ENCODE measurements around the gene WSCD1.

WSCD1 gene

DNA sequence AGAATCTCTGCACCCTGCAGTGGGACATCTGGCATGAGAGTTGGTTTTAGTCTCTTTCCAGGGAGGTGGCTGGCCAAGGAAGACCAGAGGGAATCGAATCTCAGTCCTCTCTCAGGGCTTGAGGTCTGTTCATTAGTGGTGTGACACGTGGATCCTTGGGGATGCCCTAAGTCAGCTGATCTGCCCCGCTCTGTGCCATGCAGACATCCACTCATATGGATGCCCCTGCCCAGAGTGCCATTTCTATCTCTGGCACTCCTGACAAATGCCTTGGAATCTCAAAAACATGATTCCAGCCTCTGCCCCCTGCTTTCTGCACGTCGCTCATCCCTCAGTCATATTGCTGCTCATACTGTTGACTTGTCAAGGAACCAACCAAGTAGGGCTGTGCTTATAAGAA, 38.8 kb downstream of the WSCD1 start:
- DNase-seq = no peak

DNA sequence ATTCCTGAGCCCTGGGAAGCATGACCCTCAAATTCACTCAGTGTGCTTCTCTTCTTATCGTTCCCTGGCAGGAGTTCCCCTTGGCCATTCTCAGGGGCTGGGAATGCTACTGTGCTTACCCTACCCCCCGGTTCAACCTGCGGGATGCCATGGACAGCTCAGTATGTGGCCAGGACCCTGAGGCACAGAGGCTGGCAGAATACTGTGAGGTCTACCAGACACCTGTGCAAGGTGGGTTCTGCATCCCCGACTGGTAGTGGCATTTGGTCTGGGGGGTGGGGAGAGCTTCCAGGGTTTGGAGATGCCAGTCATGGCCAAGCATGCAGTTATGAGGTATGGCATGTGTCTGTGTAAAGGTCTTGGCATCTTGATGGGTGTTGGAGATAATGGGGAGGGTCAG, 39.4 kb downstream of the WSCD1 start:
- DNase-seq = no peak

DNA sequence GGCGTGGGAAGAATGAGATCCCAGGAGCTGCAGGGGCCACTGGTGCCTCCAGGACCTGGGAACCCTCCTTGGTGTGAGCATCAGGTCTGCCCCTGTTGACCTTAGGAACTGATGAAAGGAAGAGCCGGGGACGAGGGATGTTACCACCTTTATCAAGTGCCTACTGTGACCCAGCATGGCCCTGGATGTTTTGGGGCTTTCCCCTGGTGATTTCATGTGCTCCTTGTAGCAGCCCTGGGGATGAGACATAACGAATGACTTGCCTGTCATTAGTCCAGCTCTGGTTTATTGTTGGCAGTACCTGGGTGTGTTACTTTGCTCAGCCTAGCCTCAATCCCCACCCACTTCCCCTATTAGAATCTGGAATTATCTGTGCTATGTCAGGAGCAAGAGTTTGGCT, 39.9 kb downstream of the WSCD1 start:
- no peak for DNase-seq

DNA sequence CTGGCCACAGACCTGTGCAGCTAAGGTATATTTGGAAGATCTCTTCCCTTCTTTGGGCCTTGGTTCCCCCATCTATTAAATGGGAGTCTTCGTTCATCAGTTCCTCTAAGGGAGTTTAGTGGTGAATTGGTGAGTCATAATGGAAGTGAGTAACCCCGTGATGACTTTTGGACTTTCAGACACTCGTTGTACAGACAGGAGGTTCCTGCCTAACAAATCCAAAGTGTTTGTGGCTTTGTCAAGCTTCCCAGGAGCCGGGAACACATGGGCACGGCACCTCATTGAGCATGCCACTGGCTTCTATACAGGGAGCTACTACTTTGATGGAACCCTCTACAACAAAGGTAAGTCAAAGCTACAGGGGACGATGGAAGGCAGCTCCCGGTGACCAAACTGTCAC, 40.4 kb downstream of the WSCD1 start:
- DNase-seq = no peak

DNA sequence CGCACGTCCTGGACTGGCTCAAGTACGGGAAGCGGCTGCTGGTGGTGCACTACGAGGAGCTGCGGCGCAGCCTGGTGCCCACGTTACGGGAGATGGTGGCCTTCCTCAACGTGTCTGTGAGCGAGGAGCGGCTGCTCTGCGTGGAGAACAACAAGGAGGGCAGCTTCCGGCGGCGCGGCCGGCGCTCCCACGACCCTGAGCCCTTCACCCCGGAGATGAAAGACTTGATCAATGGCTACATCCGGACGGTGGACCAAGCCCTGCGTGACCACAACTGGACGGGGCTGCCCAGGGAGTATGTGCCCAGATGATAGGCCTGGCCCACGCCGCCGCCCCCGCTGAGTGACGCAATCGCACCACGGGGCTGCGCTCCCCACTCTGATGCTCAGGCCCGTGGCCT, 50.2 kb downstream of the WSCD1 start:
- DNase-seq = no peak

DNA sequence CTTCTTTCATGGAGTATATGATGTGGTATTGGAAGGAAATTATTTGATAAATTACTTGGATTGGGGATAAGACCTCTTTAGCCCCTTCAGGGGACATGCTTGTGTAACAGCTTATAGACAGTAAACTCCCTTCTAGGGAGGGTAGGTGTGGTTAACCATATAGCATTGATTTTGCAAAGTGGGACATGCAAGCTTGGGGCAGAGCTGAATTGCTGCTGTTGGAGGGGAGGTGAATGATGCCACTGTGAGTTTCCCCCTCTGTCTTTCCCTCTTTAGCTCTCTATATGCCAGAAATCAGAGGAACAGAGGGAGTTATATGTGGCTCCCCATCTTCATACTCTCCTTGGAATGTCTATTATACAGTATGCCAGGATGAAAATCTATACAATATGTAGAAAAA, 54.7 kb downstream of the WSCD1 start:
- no peak for DNase-seq

DNA sequence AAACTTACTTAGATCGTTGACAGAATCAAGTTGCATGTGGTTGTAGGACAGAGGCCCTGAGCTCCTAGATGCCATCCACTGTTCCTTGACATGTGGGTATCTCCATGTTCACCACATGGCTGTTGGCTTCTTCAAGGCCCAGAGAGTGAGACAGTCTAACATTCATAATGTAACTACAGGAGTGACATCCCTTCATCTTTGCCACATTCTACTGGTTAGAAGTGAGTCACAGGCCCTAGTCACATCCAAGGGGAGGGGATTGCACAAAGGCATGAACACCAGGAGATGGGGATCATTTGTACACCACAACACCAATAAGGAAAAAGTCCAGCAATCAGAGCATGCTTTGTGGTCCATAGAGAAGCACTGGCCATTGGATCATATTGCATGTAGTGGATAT, 56.6 kb downstream of the WSCD1 start:
- DNase-seq = no peak

DNA sequence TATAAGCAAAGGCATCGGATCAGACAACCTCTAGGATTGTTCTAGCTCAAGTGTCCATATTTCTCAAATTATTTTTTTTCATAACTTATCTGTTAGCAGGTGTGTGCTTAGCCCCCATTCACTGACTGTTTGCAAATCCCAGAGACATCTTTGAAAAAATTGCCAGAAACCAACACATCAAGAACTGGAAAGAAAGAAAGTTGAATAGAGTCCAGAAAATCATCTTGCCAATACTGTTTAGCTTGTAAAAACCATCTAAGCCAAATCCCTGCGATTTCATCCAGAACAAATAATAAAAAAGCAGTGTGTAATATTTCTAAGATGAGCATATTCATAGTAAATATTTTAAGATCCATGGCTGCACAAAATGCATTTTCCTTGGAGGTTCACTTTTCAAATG, 64.5 kb downstream of the WSCD1 start:
- DNase-seq = no peak

DNA sequence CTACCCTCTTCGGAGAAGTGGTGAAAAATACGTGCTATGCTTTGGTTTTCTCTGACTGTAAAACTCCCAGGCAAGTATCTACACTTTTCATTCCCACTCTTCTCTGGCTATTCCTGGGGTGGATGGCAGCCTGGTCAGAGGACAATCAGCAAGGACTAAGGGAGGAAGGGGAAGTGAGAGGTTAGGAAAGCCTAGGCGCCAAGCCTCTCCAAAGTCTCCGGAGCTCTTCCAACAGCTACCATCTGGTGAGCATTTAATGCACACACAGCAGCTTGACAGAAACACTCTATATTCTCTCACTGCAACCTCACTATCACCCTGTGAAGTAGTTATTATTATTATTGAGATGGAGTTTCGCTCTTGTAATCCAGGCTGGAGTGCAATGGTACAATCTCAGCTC, 65.1 kb downstream of the WSCD1 start:
- no peak for DNase-seq

DNA sequence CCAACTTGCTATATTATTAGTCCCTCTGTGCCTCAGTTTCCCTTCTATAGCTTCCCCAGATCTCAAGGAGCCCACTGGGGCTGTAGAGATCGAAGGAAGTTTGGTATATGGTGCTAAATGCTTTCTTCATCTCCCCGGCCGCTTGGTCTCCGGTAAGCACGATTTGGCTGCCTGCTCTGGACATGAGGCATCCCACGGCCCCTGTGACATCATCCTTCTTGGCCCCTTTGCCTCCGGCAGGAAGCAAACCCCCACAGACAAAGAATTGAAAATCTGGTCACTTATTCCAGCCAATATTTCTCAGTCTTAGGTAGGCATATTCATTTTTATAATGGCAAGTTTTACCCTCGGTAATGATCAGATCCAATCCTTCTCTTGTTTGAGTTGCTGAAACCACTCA, 65.8 kb downstream of the WSCD1 start:
- DNase-seq = no peak

DNA sequence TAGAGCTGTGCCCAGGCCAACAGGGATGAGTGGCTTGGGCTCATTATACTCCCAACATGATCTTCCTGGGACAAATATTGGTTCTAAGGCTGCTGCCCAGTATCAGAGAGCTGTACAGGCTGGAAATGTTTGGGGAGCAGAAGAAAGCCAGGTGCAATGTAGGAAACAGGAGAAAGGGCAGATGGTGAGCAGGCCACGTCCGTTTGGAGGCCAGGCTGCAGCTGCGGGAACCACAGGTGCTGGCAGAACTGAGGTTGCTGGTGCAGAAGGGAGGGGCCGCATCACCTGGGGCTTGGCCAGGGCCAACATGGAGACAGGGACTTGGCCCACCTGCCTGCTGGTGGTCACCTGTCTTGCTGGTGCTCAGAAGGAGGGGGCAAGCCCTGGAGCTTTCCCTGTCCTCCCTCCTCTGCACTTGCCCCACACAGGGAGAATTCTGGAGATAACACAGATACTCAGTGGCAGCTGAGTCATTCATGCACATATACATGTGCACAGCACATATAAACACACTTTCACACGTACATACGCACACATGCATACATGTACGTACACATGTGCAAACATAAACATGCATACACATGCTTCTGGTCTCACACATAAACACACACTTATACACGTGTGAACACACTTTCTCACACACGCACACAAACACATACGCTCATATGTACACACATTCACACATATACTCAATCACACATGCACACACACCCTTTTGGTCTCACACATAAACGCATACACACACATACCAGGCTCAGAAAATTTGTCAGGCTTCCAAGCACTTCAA, 67.7 kb downstream of the WSCD1 start:
- no peak for DNase-seq

DNA sequence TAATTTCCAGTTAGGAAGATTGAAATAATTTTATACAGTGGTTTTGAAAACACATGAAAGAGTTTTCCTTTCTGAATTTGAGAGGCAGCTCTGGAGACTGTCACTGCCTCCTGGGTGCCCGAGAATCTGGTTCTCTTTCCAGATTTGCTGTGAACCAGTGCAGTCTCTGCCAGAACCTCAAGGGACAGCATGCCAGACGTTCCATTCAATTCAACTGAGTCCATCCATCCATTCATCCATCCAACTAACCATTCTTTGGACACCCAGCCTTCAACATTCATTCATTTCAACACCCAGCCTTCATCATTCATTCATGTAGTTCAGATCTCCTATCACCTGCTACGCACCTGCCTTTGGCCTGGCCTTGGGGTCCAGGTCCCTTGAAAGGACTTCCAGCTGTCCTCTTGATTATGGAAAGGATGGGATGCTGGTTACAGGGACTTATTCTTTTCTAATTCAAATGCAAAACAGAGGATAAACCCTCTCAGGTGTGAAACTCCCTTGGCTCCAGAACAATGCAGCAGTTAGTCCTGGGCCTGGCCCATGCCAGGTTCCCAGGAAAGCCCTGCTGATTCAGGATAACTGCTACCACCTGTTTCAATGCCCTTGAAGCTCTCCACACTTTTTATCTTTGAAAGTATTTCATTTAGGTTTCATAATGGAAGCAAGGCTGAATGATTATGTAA, 68.7 kb downstream of the WSCD1 start:
- DNase-seq = no peak

DNA sequence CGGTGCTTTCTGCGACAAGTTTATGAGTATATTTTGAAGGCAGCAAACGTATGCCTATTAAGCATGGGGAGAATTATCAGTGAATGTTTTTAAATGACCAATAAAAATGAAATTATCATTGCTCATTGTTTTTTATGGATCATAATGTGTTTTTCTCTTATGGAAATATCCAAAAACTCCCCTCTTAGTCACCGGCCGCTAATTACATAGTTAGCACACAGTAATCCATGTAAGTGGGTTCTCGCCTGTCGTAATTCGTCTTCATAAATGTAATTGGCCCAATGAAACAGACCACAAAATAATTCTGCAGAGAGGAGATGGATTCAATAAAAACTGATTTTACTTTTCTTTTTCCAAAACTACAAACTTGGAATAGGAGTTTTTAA, 69.3 kb downstream of the WSCD1 start:
- DNase-seq = no peak

DNA sequence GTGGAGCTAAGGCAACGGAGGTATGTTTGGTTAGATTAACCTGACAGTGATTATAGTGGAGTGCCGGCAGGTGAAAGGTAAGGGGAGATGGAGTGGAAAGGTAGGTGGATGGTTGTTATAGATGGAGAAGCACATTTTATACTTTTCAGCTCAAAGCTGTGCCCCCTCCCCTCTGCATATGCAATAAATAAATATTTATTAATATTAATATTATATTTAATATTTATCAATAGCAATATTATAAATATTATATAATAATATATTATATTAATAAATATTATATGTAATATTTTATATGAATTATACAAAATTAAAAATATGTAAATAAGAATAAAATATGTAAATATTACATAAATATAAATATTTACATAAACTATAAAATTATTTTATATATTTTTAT, 70.0 kb downstream of the WSCD1 start:
- DNase-seq = no peak

DNA sequence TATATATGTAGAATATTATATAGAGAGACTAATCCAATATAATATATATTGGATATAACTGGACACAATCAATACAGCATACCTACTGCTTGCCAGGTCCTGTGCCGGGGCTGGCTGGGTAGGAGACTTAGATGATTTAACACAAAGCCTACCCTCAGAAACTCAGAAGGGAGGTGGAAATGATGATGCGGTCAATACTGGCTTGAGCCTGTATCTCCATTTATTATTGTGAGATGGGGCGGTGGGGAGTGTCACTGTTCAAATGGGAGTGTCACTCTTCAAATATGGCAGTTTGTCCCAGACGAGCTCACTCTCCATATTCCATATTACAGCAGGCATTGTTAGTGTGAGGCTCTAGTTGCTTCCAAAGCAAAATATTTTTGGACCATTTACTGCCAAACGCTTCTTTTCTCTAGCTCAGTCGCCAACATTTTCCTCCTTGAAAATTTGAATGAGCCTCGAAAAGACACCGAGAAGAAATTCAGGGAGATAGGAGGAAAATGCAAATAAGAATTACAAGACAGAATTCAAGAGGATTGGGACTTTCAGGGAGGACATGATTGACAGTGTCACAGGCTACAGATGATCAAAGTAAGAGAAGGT, 70.7 kb downstream of the WSCD1 start:
- no peak for DNase-seq

DNA sequence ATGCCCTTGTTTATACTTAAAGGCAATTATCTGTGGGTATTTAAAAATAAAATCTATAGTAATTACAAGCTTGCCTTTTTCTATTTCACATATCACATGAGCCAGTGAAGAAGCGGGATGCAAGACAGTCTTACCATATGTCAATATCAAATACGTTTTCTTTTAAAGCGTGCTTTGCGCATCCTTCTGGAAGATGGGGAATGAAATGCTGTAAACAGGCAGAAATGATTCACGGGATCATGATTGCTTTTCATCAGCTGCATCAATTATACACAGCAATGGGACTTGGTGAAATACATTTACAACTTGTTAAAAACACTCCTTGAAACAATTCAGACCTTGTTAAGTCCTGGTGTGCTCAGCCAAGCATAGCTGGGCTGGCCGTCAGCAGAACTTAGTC, 72.5 kb downstream of the WSCD1 start:
- no peak for DNase-seq

DNA sequence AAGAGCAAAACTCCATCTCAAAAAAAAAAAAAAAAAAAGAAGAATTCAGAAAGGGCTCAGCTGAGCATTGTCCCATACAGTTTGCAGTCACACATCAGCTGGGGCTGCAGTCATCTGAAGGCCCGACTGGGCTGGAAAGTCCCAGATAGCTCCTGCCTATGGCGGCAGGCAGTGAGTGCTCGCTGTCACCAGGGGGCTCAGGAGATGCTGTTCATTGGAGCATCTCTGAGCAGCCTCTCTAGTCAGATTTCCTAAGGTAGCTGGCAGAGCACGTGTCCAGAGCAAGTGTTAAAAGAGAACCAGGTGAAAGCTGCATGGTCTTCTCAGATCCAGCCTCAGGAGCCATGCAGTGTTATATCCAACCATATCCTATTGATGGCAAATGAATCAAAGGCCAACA, 75.8 kb downstream of the WSCD1 start:
- DNase-seq = no peak

DNA sequence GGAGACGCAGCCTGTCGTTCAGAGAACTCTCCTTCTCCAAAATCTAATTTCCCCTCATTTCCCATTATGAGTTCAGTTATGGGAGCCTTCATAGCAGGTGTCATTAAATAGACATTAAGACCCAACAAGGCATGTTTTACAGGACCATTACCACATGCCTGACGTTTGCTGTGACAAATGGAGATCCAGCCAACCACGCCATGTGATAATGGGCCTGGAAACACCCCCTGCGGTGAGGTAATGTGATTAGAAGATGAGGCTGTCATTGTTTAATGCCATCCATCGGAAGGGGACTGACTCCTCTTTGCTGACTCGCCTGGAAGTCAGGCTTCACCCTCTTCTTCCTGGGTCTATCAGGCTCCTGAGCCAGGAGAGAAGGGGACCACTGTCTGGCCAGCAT, 76.9 kb downstream of the WSCD1 start:
- no peak for DNase-seq

DNA sequence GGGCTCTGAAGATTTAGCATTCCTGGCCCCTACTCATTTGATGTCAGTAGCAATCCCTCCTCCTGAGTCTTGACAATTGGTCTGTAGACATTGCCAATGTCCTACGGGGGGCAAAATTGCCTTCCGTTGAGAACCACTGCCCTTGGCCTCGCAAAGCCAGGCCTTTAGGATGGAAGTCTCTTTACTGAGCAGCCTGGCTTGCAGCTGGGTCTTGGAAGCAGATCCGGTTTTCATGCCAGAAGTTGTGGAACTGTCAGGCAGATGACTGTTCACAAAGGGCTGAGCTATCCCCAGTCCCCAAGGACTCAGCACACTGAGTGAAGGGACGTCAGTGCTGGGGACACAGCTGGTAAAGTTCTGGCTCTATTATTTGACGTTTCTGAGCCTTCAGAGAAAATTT, 83.2 kb downstream of the WSCD1 start:
- DNase-seq = no peak

DNA sequence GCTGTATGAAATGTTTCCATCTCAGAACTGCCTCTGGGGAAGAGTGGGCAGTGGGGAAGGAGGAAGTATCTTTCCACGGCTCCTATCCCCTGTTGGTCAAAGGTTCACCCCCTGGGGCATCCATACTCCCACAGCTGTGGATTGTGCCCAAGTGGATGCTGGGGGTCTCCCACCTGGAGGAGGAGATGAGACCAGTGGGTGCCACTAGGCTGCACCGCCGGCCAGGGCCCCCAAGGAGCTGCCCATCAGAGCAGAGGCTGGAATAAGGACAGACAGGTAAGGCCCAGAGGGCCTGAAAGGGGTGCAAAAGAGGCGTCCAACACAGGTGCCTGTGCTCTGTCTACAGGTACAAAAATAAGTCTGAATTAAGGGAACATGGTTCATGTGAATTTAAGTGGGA, 87.5 kb downstream of the WSCD1 start:
- DNase-seq = no peak

DNA sequence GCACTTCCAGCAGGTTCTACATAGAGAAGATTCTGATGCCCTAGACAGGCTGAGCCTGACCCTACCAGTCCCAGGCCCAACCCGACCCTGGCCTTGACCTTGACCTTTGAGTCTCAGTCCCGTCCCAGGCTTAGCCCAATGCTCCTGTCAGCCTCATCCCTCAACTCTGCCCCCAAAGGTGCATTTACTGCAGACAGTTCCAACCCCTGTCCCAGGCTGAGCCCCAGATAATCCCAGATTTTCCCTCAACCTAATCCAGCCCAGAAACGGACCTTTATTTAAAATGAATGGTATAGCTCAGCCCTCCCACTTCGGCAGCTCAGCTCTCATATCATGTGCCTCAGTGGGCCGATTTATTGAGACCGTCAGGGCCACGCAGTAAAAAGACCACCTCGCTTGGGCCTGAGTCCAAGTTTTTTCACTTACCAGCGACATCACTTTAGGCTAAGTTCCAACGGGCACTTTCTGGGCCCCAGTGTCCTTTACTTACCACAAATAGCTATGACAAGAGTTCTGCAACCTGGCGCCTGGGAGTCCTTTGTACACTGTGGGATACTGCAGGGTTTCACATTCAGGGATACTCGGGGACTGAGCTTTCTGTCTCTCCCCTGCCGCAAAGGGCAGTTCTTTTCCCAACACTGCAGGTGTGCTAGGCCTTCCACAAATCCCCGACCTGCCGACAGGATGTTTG, 89.5 kb downstream of the WSCD1 start:
- no peak for DNase-seq

DNA sequence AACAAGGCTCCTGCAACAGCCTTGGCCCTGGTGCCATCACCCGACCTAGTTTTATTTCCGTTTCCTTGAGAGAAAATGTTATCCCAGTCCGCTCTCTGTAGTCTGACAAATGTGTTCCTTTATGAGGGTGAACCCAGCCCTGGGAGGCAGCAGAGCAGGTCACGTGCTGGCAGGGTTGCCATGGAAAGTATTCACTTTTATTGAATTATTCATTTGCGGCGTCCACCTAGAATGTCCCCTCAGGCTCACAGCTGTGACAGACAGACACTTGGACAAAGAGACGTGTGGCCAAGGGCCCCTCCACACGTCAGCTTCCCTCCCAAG, 90.0 kb downstream of the WSCD1 start:
- no peak for DNase-seq

DNA sequence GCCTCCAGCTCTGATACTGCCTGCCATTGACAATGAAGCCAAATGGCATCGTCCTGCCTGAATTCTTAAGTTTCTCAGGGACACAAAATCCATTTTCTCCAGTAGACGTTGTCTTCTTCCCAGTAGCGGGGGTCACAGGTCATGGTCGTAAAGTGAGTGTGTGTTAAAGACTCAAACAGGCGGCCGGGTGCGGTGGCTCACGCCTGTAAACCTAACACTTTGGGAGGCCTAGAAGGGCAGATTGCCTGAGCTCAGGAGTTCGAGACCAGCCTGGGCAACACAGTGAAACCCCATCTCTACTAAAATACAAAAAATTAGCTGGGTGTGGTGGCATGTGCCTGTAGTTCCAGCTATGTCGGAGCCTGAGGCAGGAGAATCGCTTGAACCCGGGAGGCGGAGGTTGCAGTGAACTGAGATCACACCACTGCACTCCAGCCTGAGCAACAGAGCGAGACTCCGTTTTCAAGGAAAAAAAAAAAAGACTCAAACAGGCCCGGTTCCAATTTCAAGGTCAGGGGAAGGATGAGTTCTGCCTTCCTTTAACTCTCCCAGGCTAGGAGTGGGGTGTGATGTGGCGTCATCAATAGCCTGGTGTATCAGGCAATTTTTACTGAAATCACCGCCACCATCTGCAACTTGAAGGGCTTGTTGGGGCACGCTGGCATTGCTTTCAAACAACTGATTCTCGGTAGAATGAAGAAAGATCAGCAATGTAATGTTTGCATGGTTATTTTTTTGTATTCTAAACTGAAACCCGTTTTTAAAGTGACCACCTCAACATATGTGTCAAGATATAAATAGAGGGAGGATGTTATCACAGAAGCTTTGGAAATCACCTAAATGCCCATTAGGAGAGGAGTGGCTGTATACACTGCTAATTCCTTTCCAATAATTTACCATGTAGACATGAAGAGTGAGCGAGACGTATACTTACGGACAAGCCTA, 91.0 kb downstream of the WSCD1 start:
- no peak for DNase-seq

All from right forelimb (tissue), 1 donor.